ENCODE results near the gene ALX3. TPM values are rescaled to one million over a fixed set of nuclear protein-coding genes. Genes with fewer than 3 reads are reported as not detected.
"Not testable (repeated sequence)": the region's sequence is repeated elsewhere in the genome, so short reads cannot be mapped to it uniquely, and the experiment has no call there.

ALX3 gene
- total RNA-seq, 1 donor from 2014 or later: not detected

- DNase-seq (ENCODE audit: extremely low spot score, unreplicated experiment): no peak
- peaks cover 22% of the 10 kb centered on the region for H3K4me1 Mint-ChIP-seq (ENCODE audit: unreplicated experiment)
- no peak overlapping the region for H3K27ac Mint-ChIP-seq (ENCODE audit: unreplicated experiment)
- no peak for TF ChIP-seq CTCF (IDR thresholded peaks at IDR 0.05)
- H3K9me3 Mint-ChIP-seq (ENCODE audit: unreplicated experiment): no peaks in the 10 kb centered on the region
- peaks cover 57% of the 10 kb centered on the region for H3K27me3 Mint-ChIP-seq (ENCODE audit: unreplicated experiment)
- H3K36me3 Mint-ChIP-seq (ENCODE audit: unreplicated experiment): no peaks in the 10 kb centered on the region
- peak overlapping the region; percentile 47 for H3K4me3 Mint-ChIP-seq (ENCODE audit: unreplicated experiment)
These were observed 14.0 kb upstream of the ALX3 start for GRCh38 chr1:110084227-110085078.

GRCh38 chr1:110083866-110084226, 13.4 kb upstream of the ALX3 start:
- Mint-ChIP-seq H3K27me3 (ENCODE audit: unreplicated experiment) (peaks cover 62% of the 10 kb centered on the region), H3K4me3 (ENCODE audit: unreplicated experiment) (peak overlapping the region; percentile 37), H3K27ac (ENCODE audit: unreplicated experiment) (no peak overlapping the region), H3K9me3 (ENCODE audit: unreplicated experiment) (no peaks in the 10 kb centered on the region), H3K36me3 (ENCODE audit: unreplicated experiment) (no peaks in the 10 kb centered on the region), H3K4me1 (ENCODE audit: unreplicated experiment) (peaks cover 16% of the 10 kb centered on the region)
- no peak for TF ChIP-seq CTCF (IDR thresholded peaks at IDR 0.05)
- no peak for DNase-seq (ENCODE audit: extremely low spot score, unreplicated experiment)

- Mint-ChIP-seq H3K27me3 (ENCODE audit: unreplicated experiment) (peaks cover 68% of the 10 kb centered on the region), H3K36me3 (ENCODE audit: unreplicated experiment) (no peaks in the 10 kb centered on the region), H3K27ac (ENCODE audit: unreplicated experiment) (no peak overlapping the region), H3K4me1 (ENCODE audit: unreplicated experiment) (peaks cover 16% of the 10 kb centered on the region), H3K4me3 (ENCODE audit: unreplicated experiment) (peak overlapping the region; percentile 37), H3K9me3 (ENCODE audit: unreplicated experiment) (no peaks in the 10 kb centered on the region)
- TF ChIP-seq CTCF (IDR thresholded peaks at IDR 0.05): no peak
- DNase-seq (ENCODE audit: extremely low spot score, unreplicated experiment): no peak
These were observed 12.8 kb upstream of the ALX3 start for GRCh38 chr1:110083061-110083865.

- no peak for DNase-seq (ENCODE audit: extremely low spot score, unreplicated experiment)
- no peak overlapping the region for H3K27ac Mint-ChIP-seq (ENCODE audit: unreplicated experiment)
- TF ChIP-seq CTCF (IDR thresholded peaks at IDR 0.05): no peak
- H3K36me3 Mint-ChIP-seq (ENCODE audit: unreplicated experiment): no peaks in the 10 kb centered on the region
- no peak overlapping the region for H3K4me3 Mint-ChIP-seq (ENCODE audit: unreplicated experiment)
- no peaks in the 10 kb centered on the region for H3K9me3 Mint-ChIP-seq (ENCODE audit: unreplicated experiment)
- peaks cover 14% of the 10 kb centered on the region for H3K4me1 Mint-ChIP-seq (ENCODE audit: unreplicated experiment)
- peaks cover 70% of the 10 kb centered on the region for H3K27me3 Mint-ChIP-seq (ENCODE audit: unreplicated experiment)
These were observed 12.0 kb upstream of the ALX3 start for GRCh38 chr1:110082477-110082876.

GRCh38 chr1:110081061-110081460, 10.6 kb upstream of the ALX3 start:
- Mint-ChIP-seq H3K4me3 (ENCODE audit: unreplicated experiment) (no peak overlapping the region), H3K27me3 (ENCODE audit: unreplicated experiment) (peaks cover 67% of the 10 kb centered on the region), H3K4me1 (ENCODE audit: unreplicated experiment) (peaks cover 9% of the 10 kb centered on the region), H3K27ac (ENCODE audit: unreplicated experiment) (no peak overlapping the region), H3K36me3 (ENCODE audit: unreplicated experiment) (no peaks in the 10 kb centered on the region), H3K9me3 (ENCODE audit: unreplicated experiment) (no peaks in the 10 kb centered on the region)
- DNase-seq (ENCODE audit: extremely low spot score, unreplicated experiment): no peak
- TF ChIP-seq CTCF (IDR thresholded peaks at IDR 0.05): no peak

GRCh38 chr1:110079995-110080394, 9.5 kb upstream of the ALX3 start:
- not testable (repeated sequence) for H3K9me3 Mint-ChIP-seq (ENCODE audit: unreplicated experiment); H3K4me1 Mint-ChIP-seq (ENCODE audit: unreplicated experiment); H3K4me3 Mint-ChIP-seq (ENCODE audit: unreplicated experiment); H3K36me3 Mint-ChIP-seq (ENCODE audit: unreplicated experiment); DNase-seq (ENCODE audit: extremely low spot score, unreplicated experiment); H3K27ac Mint-ChIP-seq (ENCODE audit: unreplicated experiment)
- H3K27me3 Mint-ChIP-seq (ENCODE audit: unreplicated experiment): peaks cover 64% of the 10 kb centered on the region
